ENCODE results near the gene MARS1. TPM values are rescaled to one million over a fixed set of nuclear protein-coding genes. Genes with fewer than 3 reads are reported as not detected.

The MARS1 gene
- total RNA-seq, 1 donor from 2014 or later = 350 TPM

DNA sequence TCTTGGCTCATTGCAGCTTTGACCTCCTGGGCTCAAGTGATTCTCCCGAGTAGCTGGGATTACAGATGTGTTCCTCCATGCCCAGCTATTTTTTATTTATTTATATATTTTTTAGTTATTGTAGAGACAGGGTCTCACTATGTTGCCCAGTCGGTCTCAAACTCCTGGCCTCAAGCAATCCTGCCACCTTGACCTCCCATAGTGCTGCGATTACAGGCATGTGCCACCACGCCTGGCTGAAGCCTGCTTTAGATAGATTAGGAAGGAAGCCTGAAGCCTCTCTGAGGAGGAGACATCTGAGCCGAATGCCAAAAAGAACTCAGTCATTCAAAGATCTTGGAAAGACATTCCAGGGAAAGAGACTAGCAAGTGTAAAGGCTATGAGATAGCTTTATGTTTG lies 43.1 kb upstream of the MARS1 start:
- H3K27ac Mint-ChIP-seq (ENCODE audit: unreplicated experiment) = no peak overlapping the region
- no peaks in the 10 kb centered on the region for H3K36me3 Mint-ChIP-seq (ENCODE audit: low read depth)
- no peaks in the 10 kb centered on the region for H3K27me3 Mint-ChIP-seq (ENCODE audit: low read depth)
- no peak overlapping the region for H3K4me3 Mint-ChIP-seq (ENCODE audit: unreplicated experiment)
- no peak for DNase-seq (ENCODE audit: low spot score)
- TF ChIP-seq, protein P1, sequence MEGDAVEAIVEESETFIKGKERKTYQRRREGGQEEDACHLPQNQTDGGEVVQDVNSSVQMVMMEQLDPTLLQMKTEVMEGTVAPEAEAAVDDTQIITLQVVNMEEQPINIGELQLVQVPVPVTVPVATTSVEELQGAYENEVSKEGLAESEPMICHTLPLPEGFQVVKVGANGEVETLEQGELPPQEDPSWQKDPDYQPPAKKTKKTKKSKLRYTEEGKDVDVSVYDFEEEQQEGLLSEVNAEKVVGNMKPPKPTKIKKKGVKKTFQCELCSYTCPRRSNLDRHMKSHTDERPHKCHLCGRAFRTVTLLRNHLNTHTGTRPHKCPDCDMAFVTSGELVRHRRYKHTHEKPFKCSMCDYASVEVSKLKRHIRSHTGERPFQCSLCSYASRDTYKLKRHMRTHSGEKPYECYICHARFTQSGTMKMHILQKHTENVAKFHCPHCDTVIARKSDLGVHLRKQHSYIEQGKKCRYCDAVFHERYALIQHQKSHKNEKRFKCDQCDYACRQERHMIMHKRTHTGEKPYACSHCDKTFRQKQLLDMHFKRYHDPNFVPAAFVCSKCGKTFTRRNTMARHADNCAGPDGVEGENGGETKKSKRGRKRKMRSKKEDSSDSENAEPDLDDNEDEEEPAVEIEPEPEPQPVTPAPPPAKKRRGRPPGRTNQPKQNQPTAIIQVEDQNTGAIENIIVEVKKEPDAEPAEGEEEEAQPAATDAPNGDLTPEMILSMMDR (IDR thresholded peaks at IDR 0.05) = no peak
- H3K4me1 Mint-ChIP-seq (ENCODE audit: low read depth) = peaks cover 3% of the 10 kb centered on the region
- no peaks in the 10 kb centered on the region for H3K9me3 Mint-ChIP-seq (ENCODE audit: low read depth)

DNA sequence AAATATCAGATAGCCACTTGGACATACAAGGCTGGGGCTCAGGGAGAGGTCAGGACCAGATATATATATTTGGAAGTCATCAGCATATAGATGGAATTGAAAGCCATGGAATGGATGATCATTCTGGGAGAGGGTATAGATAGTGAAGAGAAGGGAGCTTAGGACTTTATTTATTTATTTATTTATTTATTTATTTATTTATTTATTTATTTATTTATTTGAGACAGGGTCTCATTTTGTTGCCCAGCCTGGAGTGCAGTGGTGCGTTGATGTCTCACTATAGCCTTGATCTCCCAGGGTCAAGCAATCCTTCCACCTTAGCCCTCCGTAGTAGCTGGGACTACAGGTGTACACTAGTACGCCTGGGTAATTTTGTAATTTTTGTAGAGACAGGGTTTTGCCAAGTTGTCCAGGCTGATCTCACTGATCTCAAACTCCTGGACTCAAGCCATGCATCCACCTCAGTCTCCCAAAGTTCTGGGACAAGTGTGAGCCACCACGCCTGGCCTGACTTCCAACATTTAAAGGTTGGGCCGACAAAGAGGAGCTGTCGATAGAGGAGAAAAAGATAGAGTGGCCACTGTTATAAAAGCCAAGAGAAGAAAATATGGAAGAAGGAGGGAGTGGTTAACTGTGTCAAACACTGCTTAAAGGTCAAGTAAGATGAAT lies 41.4 kb upstream of the MARS1 start:
- no peaks in the 10 kb centered on the region for H3K36me3 Mint-ChIP-seq (ENCODE audit: low read depth)
- DNase-seq (ENCODE audit: low spot score) = peak; percentile 18
- H3K9me3 Mint-ChIP-seq (ENCODE audit: low read depth) = no peaks in the 10 kb centered on the region

DNA sequence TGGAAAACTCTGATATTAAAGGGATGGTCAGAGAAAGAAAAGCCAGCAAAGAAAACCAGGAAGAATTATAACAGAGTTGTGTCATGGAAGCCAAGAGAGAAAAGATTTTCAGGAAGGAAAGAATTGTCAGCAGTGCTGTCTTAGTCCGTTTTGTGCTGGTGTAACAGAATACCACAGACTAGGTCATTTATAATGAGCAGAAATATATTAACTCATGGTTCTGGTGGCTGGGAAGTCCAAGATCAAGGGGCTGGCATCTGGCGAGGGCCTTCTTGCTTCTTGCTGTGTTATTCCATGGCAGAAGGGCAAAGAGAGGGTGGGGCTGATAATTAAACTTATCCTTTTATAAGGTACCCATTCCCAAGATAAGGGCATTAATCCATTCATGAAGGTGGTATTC lies 39.2 kb upstream of the MARS1 start:
- H3K4me1 Mint-ChIP-seq (ENCODE audit: low read depth) = peaks cover 24% of the 10 kb centered on the region
- H3K27ac Mint-ChIP-seq (ENCODE audit: unreplicated experiment) = no peak overlapping the region
- DNase-seq (ENCODE audit: low spot score) = peak; percentile 5
- no peaks in the 10 kb centered on the region for H3K9me3 Mint-ChIP-seq (ENCODE audit: low read depth)
- H3K36me3 Mint-ChIP-seq (ENCODE audit: low read depth) = no peaks in the 10 kb centered on the region
- H3K27me3 Mint-ChIP-seq (ENCODE audit: low read depth) = no peaks in the 10 kb centered on the region
- TF ChIP-seq, protein P1 (IDR thresholded peaks at IDR 0.05) = no peak
- H3K4me3 Mint-ChIP-seq (ENCODE audit: unreplicated experiment) = no peak overlapping the region

More for the DNA sequence above, 41.4 kb upstream of the MARS1 start:
- TF ChIP-seq, protein P1 (IDR thresholded peaks at IDR 0.05) = no peak
- Mint-ChIP-seq H3K27ac (ENCODE audit: unreplicated experiment) (no peak overlapping the region), H3K27me3 (ENCODE audit: low read depth) (no peaks in the 10 kb centered on the region), H3K4me1 (ENCODE audit: low read depth) (peaks cover 7% of the 10 kb centered on the region), H3K4me3 (ENCODE audit: unreplicated experiment) (no peak overlapping the region)

DNA sequence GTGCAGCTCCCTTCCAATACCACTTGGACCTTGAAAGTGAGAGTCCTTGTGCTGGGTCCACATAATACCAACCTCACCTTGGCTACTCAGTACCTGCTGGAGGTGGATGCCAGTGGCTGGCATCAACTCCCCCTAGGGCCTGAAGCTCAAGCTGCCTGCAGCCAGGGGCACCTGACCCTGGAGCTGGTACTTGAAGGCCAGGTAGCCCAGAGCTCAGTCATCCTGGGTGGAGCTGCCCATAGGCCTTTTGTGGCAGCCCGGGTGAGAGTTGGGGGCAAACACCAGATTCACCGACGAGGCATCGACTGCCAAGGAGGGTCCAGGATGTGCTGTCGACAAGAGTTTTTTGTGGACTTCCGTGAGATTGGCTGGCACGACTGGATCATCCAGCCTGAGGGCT lies 38.5 kb upstream of the MARS1 start:
- H3K4me3 Mint-ChIP-seq (ENCODE audit: unreplicated experiment) = no peak overlapping the region
- H3K9me3 Mint-ChIP-seq (ENCODE audit: low read depth) = no peaks in the 10 kb centered on the region
- H3K27me3 Mint-ChIP-seq (ENCODE audit: low read depth) = no peaks in the 10 kb centered on the region
- peaks cover 25% of the 10 kb centered on the region for H3K4me1 Mint-ChIP-seq (ENCODE audit: low read depth)
- H3K27ac Mint-ChIP-seq (ENCODE audit: unreplicated experiment) = no peak overlapping the region
- TF ChIP-seq, protein P1 (IDR thresholded peaks at IDR 0.05) = no peak
- no peaks in the 10 kb centered on the region for H3K36me3 Mint-ChIP-seq (ENCODE audit: low read depth)
- peak; percentile 71 for DNase-seq (ENCODE audit: low spot score)

DNA sequence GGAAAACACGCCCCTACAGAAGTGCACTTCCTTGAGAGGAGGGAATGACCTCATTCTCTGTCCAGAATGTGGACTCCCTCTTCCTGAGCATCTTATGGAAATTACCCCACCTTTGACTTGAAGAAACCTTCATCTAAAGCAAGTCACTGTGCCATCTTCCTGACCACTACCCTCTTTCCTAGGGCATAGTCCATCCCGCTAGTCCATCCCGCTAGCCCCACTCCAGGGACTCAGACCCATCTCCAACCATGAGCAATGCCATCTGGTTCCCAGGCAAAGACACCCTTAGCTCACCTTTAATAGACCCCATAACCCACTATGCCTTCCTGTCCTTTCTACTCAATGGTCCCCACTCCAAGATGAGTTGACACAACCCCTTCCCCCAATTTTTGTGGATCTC lies 37.8 kb upstream of the MARS1 start:
- TF ChIP-seq, protein P1 (IDR thresholded peaks at IDR 0.05) = no peak
- Mint-ChIP-seq H3K4me3 (ENCODE audit: unreplicated experiment) (no peak overlapping the region), H3K9me3 (ENCODE audit: low read depth) (no peaks in the 10 kb centered on the region), H3K36me3 (ENCODE audit: low read depth) (no peaks in the 10 kb centered on the region), H3K27ac (ENCODE audit: unreplicated experiment) (no peak overlapping the region), H3K27me3 (ENCODE audit: low read depth) (no peaks in the 10 kb centered on the region), H3K4me1 (ENCODE audit: low read depth) (peaks cover 31% of the 10 kb centered on the region)
- DNase-seq (ENCODE audit: low spot score) = peak; percentile 7

All from chondrocyte (in vitro differentiated cells).